KMS-11 (cell line): Measurements from ENCODE around the gene MYT1.

Source experiments
- H2AFZ ChIP-seq: fragments of 200-600 bp; sonication (generic); 2 replicates; pipeline ENCODE4 v1.6.1; 2016; ENCODE audit warnings: antibody characterized with exemption, mixed run types, low read depth
- H3K27ac ChIP-seq: fragments of 200-600 bp; sonication (generic); 2 replicates; pipeline ENCODE4 v1.6.1; 2016; ENCODE audit warnings: mild to moderate bottlenecking, mixed run types
- H3K27me3 ChIP-seq: fragments of 200-600 bp; sonication (generic); 2 replicates; pipeline ENCODE4 v1.6.1; 2017; ENCODE audit warnings: mild to moderate bottlenecking, low read depth, mixed run types, moderate library complexity; ENCODE audit not compliant: insufficient read depth
- H3K36me3 ChIP-seq: fragments of 200-600 bp; sonication (generic); 2 replicates; pipeline ENCODE4 v1.6.1; 2017; ENCODE audit warnings: mild to moderate bottlenecking, mixed run types; ENCODE audit not compliant: insufficient read depth
- H3K4me1 ChIP-seq: fragments of 200-600 bp; sonication (generic); 2 replicates; pipeline ENCODE4 v1.6.1; 2016; ENCODE audit warnings: mild to moderate bottlenecking, low read depth, mixed run types; ENCODE audit not compliant: poor library complexity, severe bottlenecking
- H3K4me2 ChIP-seq: fragments of 200-600 bp; sonication (generic); 2 replicates; pipeline ENCODE4 v1.7.0; 2016; ENCODE audit warnings: mild to moderate bottlenecking, mixed run types
- H3K4me3 ChIP-seq: fragments of 200-600 bp; sonication (generic); IDR thresholded peaks from 2 replicates; pipeline ENCODE4 v1.6.1; 2017; ENCODE audit warnings: low read depth, low read length, mixed read lengths; ENCODE audit not compliant: insufficient read depth
- H3K79me2 ChIP-seq: fragments of 200-600 bp; sonication (generic); 2 replicates; pipeline ENCODE4 v1.6.1; 2016; ENCODE audit warnings: low read depth, mixed run types; ENCODE audit not compliant: insufficient read depth
- H3K9ac ChIP-seq: fragments of 200-600 bp; sonication (generic); 2 replicates; pipeline ENCODE4 v1.6.1; 2016; ENCODE audit warnings: mild to moderate bottlenecking, mixed run types
- H4K20me1 ChIP-seq: fragments of 200-600 bp; sonication (generic); 2 replicates; pipeline ENCODE4 v1.6.1; 2016; ENCODE audit warnings: mild to moderate bottlenecking, mixed run types; ENCODE audit not compliant: insufficient read depth
- TF ChIP-seq, protein P1 (sequence below): fragments of 200-600 bp; sonication (generic); conservative IDR thresholded peaks from 2 replicates; pipeline ENCODE4 v1.6.1; 2017; ENCODE audit warnings: low read depth, mild to moderate bottlenecking, antibody characterized with exemption, low read length, moderate library complexity, mixed read lengths

Gene MYT1

DNA sequence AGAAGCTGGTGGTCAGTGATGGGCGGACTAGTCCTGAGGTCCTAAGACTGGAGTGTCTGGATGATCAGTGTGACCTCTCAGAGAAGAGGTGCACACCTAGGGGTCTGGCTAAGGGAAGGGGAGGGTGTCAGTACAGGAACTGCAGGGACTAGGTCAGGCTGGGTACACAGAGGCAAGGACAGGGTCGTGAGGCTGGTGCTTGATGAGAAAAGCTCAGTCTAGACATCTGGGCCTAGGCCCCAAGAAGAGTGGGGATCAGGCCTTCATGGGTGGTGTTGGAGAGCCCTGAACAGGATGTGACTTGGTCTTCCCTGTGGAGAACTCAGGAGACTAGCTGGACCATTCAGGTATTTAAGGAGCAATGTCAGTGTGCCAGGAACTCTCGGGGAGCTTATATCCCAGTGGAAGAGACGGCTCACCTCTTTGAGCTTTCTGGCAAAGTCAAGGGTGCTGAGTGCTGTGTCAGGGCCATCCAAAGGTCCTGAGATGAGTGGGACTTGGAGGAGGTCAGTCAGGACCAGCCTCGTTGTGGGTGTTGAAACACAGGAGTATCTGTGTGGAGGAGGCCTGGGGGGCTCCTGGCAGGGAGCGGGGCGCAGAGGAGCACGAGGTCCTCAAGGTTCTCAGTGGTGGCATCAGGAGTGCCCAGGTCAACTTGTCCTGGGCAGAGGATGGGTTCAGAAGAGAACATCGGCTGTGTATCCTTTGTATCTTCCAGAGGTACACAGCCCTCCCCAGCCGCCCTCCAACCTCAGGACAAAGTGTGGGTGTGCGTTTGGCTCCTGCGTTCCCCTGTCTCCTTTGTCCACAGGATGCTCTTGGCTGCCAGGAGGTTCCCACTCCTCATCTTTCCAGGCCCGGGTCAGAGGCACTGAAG, 13.3 kb upstream of the MYT1 start:
- H3K27ac ChIP-seq: no peak overlapping the region
- no peak overlapping the region for H3K4me2 ChIP-seq
- H3K36me3 ChIP-seq: no peaks in the 10 kb centered on the region

DNA sequence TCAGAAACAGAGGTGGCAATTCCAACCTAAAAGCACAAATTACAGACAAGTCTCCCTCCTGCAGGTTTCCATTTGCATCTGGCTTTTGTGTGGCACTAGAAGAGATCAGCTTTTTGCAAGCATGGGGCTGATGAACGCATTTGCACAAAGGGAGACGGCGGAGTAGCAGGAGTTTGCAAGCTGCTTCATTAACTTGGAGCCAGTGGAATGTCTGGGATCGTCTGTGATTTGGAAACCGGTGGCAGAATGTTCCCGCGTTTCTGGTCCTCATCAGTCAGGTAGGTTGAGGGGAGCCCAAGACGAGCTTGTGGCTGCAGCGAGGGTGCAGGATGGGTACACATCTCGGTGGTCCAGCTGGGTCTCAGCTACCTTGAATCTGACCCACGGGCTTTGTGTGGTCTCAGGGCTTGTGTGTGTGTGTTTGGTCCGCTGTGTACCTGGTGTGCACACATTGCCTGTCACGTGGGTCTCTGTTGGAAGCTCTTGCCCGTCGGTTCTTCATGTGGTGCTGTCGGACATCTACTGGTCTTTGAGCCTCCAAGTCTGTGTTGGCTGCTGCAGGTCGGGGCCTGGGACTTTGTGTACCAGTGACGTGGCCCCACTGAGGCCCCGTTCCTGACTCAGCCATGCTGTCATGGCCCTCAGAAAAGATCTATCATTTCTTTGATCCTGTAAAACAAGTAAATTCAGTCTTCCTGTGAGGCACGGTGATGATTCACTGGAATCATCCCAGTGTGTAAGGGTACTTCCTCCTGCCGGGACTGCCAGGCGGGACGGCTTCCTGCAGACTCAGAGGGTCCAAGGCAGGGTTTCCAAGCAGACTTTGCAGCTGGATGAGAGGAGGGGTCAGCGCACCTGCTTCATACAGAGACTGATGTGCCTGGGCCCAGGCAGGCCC, 12.4 kb upstream of the MYT1 start:
- Histone ChIP-seq H3K4me3 (no peak overlapping the region), H3K27me3 (peaks cover 83% of the 10 kb centered on the region), H3K9ac (no peak overlapping the region), H3K4me1 (no peaks in the 10 kb centered on the region), H3K27ac (no peak overlapping the region), H4K20me1 (no peaks in the 10 kb centered on the region), H3K79me2 (no peaks in the 10 kb centered on the region), H3K4me2 (no peak overlapping the region), H3K36me3 (no peaks in the 10 kb centered on the region), H2AFZ (no peak overlapping the region)
- TF ChIP-seq, protein P1, sequence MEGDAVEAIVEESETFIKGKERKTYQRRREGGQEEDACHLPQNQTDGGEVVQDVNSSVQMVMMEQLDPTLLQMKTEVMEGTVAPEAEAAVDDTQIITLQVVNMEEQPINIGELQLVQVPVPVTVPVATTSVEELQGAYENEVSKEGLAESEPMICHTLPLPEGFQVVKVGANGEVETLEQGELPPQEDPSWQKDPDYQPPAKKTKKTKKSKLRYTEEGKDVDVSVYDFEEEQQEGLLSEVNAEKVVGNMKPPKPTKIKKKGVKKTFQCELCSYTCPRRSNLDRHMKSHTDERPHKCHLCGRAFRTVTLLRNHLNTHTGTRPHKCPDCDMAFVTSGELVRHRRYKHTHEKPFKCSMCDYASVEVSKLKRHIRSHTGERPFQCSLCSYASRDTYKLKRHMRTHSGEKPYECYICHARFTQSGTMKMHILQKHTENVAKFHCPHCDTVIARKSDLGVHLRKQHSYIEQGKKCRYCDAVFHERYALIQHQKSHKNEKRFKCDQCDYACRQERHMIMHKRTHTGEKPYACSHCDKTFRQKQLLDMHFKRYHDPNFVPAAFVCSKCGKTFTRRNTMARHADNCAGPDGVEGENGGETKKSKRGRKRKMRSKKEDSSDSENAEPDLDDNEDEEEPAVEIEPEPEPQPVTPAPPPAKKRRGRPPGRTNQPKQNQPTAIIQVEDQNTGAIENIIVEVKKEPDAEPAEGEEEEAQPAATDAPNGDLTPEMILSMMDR: no peak

More for the DNA sequence above, 13.3 kb upstream of the MYT1 start:
- TF ChIP-seq, protein P1: no peak
- H4K20me1 ChIP-seq: no peaks in the 10 kb centered on the region
- H3K4me1 ChIP-seq: no peaks in the 10 kb centered on the region
- H2AFZ ChIP-seq: no peak overlapping the region
- H3K27me3 ChIP-seq: peaks cover 80% of the 10 kb centered on the region
- H3K4me3 ChIP-seq: no peak overlapping the region
- H3K9ac ChIP-seq: no peak overlapping the region
- H3K79me2 ChIP-seq: no peaks in the 10 kb centered on the region

DNA sequence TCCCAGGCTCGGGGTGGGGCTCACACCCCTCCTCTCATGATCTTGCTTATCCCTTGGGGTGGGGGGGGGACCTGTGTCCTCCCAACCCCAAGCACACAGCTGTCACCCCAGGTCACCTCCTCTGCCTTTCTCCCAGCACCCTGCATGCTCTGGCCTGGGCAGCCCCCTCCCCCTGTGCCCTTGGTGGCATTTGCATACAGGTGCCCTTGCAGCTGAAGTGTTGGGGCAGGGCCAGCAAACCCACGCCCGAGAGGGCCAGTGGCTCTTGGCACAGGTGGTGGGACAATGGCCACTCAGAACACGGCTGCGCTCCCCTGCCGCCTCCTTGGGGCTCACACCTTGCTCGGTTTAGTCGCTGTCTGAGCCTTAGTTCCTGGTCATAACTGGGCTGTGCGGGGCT, 11.3 kb upstream of the MYT1 start:
- TF ChIP-seq, protein P1: no peak
- H3K4me3 ChIP-seq: no peak overlapping the region
- no peak overlapping the region for H3K4me2 ChIP-seq
- H3K27ac ChIP-seq: no peak overlapping the region
- no peaks in the 10 kb centered on the region for H3K79me2 ChIP-seq
- H3K4me1 ChIP-seq: no peaks in the 10 kb centered on the region
- no peak overlapping the region for H2AFZ ChIP-seq
- H3K27me3 ChIP-seq: peaks cover 80% of the 10 kb centered on the region
- H4K20me1 ChIP-seq: no peaks in the 10 kb centered on the region
- no peak overlapping the region for H3K9ac ChIP-seq
- no peaks in the 10 kb centered on the region for H3K36me3 ChIP-seq

DNA sequence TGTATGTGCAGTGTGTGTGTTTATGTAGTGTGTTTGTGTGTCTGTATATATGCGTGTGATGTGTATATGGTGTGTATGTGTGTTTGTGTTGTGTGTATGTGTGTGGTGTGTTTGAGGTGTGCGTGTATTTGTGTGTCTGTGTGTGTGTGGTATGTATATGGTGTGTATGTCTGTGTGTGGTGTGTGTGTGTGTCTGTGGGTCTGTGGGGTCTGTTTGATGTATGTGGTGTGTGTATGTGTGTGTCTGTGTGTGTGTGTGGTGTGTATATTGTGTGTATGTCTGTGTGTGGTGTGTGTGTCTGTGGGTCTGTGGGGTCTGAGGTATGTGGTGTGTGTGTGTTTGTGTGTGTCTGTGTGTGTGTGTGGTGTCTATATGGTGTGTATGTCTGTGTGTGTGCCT, 10.8 kb upstream of the MYT1 start:
- no peak overlapping the region for H3K9ac ChIP-seq
- H3K36me3 ChIP-seq: no peaks in the 10 kb centered on the region
- no peaks in the 10 kb centered on the region for H3K79me2 ChIP-seq
- H3K4me3 ChIP-seq: no peak overlapping the region
- H3K27ac ChIP-seq: no peak overlapping the region
- TF ChIP-seq, protein P1: no peak
- no peak overlapping the region for H3K4me2 ChIP-seq
- H3K4me1 ChIP-seq: no peaks in the 10 kb centered on the region
- H2AFZ ChIP-seq: no peak overlapping the region
- no peaks in the 10 kb centered on the region for H4K20me1 ChIP-seq
- peaks cover 75% of the 10 kb centered on the region for H3K27me3 ChIP-seq
